Esophagus squamous epithelium (tissue), 5 donors: ENCODE measurements around the gene ILF2. TPM values are rescaled to one million over a fixed set of nuclear protein-coding genes. Genes with fewer than 3 reads are reported as not detected.
A peak's percentile ranks its signal among the peaks of the same experiment; 100 is the strongest.

ENCODE experiments used
- DNase-seq: peaks from one replicate; lab custom pipeline; 2025; lab: John Stamatoyannopoulos, UW
- H3K27ac ChIP-seq, 4 donors: fragments of 200-600 bp; sonication (generic); one replicate each; pipeline ENCODE4 v1.5.1; 2016 to 2019; ENCODE audit warnings: mild to moderate bottlenecking in 1 of 4
- H3K27me3 ChIP-seq, 4 donors: fragments of 200-600 bp; sonication (generic); 1 replicate in 3 of 4; 2 replicates in 1 of 4; pipeline versions ENCODE4 v1.5.1 to v1.6.0; 2017 to 2021; ENCODE audit warnings: antibody characterized with exemption in 1 of 4
- H3K36me3 ChIP-seq, 3 donors: fragments of 200-600 bp; sonication (generic); one replicate each; pipeline ENCODE4 v1.5.1; 2016 to 2019
- H3K4me1 ChIP-seq, 3 donors: fragments of 200-600 bp; sonication (generic); one replicate each; pipeline ENCODE4 v1.5.1; 2017 to 2019
- H3K4me3 ChIP-seq, 4 donors: fragments of 200-600 bp; sonication (generic); 1 replicate in 3 of 4; 2 replicates in 1 of 4; pipeline ENCODE4 v1.5.1; 2016 to 2019; ENCODE audit warnings: mild to moderate bottlenecking in 2 of 4, moderate library complexity in 1 of 4
- H3K9me3 ChIP-seq, 3 donors: fragments of 200-600 bp; sonication (generic); one replicate each; pipeline ENCODE4 v1.5.1; 2016 to 2019
- CTCF ChIP-seq, 6 experiments: fragments of 450-650 bp in 4 of 6; fragments of 200-600 bp in 2 of 6; sonication (generic) in 2 of 6; IDR thresholded peaks; one replicate each; pipeline ENCODE4 v1.5.1; 2016 to 2019; ENCODE audit warnings: antibody characterized with exemption in 6 of 6, mild to moderate bottlenecking in 4 of 6, moderate library complexity in 4 of 6
- POLR2A ChIP-seq, 4 donors: fragments of 450-650 bp; IDR thresholded peaks; one replicate each; pipeline ENCODE4 v1.6.1; 2017; ENCODE audit warnings: antibody characterized with exemption in 4 of 4, mild to moderate bottlenecking in 4 of 4, moderate library complexity in 3 of 4
- WGBS, 2 donors: methylation state at CpG; one replicate each; pipeline ENCODE4 v1.1.5; 2018; 5-methylcytosine and 5-hydroxymethylcytosine counted together
- intact Hi-C: fragments of 100-400 bp; cut with DNase I; formaldehyde crosslinking; loops from one replicate; pipeline ENCODE4 v1.15.0; 2022
- total RNA-seq, 4 donors: library from RNA; depleted of rRNA; stranded (reverse); fragments of >200 nt; gene quantifications; one replicate each; pipeline ENCODE4 v1.1.0, GENCODE V29; 2016
- donor health status: DM: yes; HTN: yes; CAD: no.

The ILF2 gene
- total RNA-seq, 4 donors from 2014 or later: 78.0 to 166 (median 130) TPM

- H3K4me3 ChIP-seq: peak within 1 kb of the TSS; percentile 34 to 73 (median 54)
- peaks cover 20 to 44% (median 21%) of the 10 kb centered on the region in 3 donors for H3K4me1 ChIP-seq
- TF ChIP-seq CTCF (IDR thresholded peaks at IDR 0.05) (peak in 4 of 6 experiments; percentile 36 to 68 (median 43)), POLR2A (IDR thresholded peaks at IDR 0.05) (peak in 2 of 4 donors; percentile 31 to 57)
- peaks cover 0 to 25% (median 0%) of the 10 kb centered on the region in 3 donors for H3K36me3 ChIP-seq
- H3K9me3 ChIP-seq: no peaks in the 10 kb centered on the region
- intact Hi-C loops: no loop called here
- 12 to 23% methylated on average over 16 to 20 of the region's 28 CpGs for WGBS, 2 donors
- H3K27ac ChIP-seq: peak within 1 kb of the TSS; percentile 83 to 96 (median 88)
- no peak for DNase-seq
- H3K27me3 ChIP-seq: no peaks in the 10 kb centered on the region
Observed at GRCh38 chr1:153626904-153627714, 43.7 kb downstream of the ILF2 start, which contains the start of gene S100A13. TSS of gene S100A13 (minus strand) at chr1:153627505. CDS start at chr1:153626472, 1,033 bp downstream.

GRCh38 chr1:153626477-153626903 lies 44.3 kb downstream of the ILF2 start:
- Histone ChIP-seq H3K36me3 (peaks cover 0 to 29% (median 0%) of the 10 kb centered on the region in 3 donors), H3K27me3 (no peaks in the 10 kb centered on the region), H3K4me1 (peaks cover 20 to 44% (median 21%) of the 10 kb centered on the region in 3 donors), H3K27ac (peak overlapping the region; percentile 83 to 96 (median 88)), H3K9me3 (no peaks in the 10 kb centered on the region), H3K4me3 (peak overlapping the region; percentile 34 to 73 (median 54))
- 31 to 42% methylated on average over 2 to 3 of the region's 3 CpGs for WGBS, 2 donors
- intact Hi-C loops: no loop called here
- TF ChIP-seq CTCF (IDR thresholded peaks at IDR 0.05) (no peak), POLR2A (IDR thresholded peaks at IDR 0.05) (no peak)
- no peak for DNase-seq

- H3K4me3 ChIP-seq: no peak overlapping the region
Observed at GRCh38 chr1:153624965-153625611, 45.7 kb downstream of the ILF2 start.

GRCh38 chr1:153623101-153623500 lies 47.7 kb downstream of the ILF2 start:
- intact Hi-C loops: no loop called here
- 68 to 84% methylated on average over 7 of the region's 7 CpGs for WGBS, 2 donors

More at GRCh38 chr1:153624965-153625611, 45.7 kb downstream of the ILF2 start:
- no peaks in the 10 kb centered on the region for H3K9me3 ChIP-seq
- H3K36me3 ChIP-seq: peaks cover 0 to 36% (median 3%) of the 10 kb centered on the region in 3 donors
- intact Hi-C loops: no loop called here
- TF ChIP-seq CTCF (IDR thresholded peaks at IDR 0.05) (no peak), POLR2A (IDR thresholded peaks at IDR 0.05) (no peak)
- DNase-seq: no peak
- WGBS, 2 donors: 90 to 93% methylated on average over 9 to 10 of the region's 10 CpGs
- H3K27ac ChIP-seq: peak overlapping the region in 1 of 4 donors; percentile 91
- H3K4me1 ChIP-seq: peaks cover 20 to 42% (median 21%) of the 10 kb centered on the region in 3 donors
- H3K27me3 ChIP-seq: no peaks in the 10 kb centered on the region

More at GRCh38 chr1:153623101-153623500, 47.7 kb downstream of the ILF2 start:
- Histone ChIP-seq H3K9me3 (no peaks in the 10 kb centered on the region), H3K27me3 (no peaks in the 10 kb centered on the region), H3K27ac (no peak overlapping the region), H3K4me3 (no peak overlapping the region), H3K4me1 (peaks cover 16 to 48% (median 22%) of the 10 kb centered on the region in 3 donors), H3K36me3 (peaks cover 0 to 51% (median 4%) of the 10 kb centered on the region in 3 donors)
- no peak for DNase-seq
- TF ChIP-seq POLR2A (IDR thresholded peaks at IDR 0.05): no peak
- no peak for TF ChIP-seq CTCF (IDR thresholded peaks at IDR 0.05)
